WTC11 (cell line): ENCODE measurements around the gene WDR76. TPM values are rescaled to one million over a fixed set of nuclear protein-coding genes. Genes with fewer than 3 reads are reported as not detected.

Experiments
- AFF4 ChIP-seq: sonication (generic); formaldehyde crosslinking; IDR thresholded peaks from 2 replicates; pipeline ENCODE4 v1.8.1; 2023; ENCODE audit warnings: mild to moderate bottlenecking, missing genetic modification reagents, borderline replicate concordance
- EMX1 ChIP-seq: fragments of 250-450 bp; sonication (Bioruptor Pico); IDR thresholded peaks from 2 replicates; pipeline ENCODE4 v1.8.0; 2021; ENCODE audit warnings: mild to moderate bottlenecking
- ESRRA ChIP-seq: sonication (generic); formaldehyde crosslinking; IDR thresholded peaks from 2 replicates; pipeline ENCODE4 v1.8.1; 2022; ENCODE audit warnings: mild to moderate bottlenecking, missing genetic modification reagents, borderline replicate concordance
- FOXJ3 ChIP-seq: sonication (generic); formaldehyde crosslinking; IDR thresholded peaks from 2 replicates; pipeline ENCODE4 v1.9.0; 2021; ENCODE audit warnings: missing genetic modification reagents, mild to moderate bottlenecking, borderline replicate concordance
- FOXP1 ChIP-seq: sonication (generic); formaldehyde crosslinking; IDR thresholded peaks from 2 replicates; pipeline ENCODE4 v1.8.0; 2022; ENCODE audit warnings: missing genetic modification reagents, mild to moderate bottlenecking, moderate library complexity, borderline replicate concordance
- KAT7 ChIP-seq: sonication (generic); formaldehyde crosslinking; IDR thresholded peaks from 2 replicates; pipeline ENCODE4 v1.8.1; 2023; ENCODE audit warnings: missing genetic modification reagents, mild to moderate bottlenecking, borderline replicate concordance
- MXD4 ChIP-seq: fragments of 250-450 bp; sonication (Bioruptor Pico); IDR thresholded peaks from 2 replicates; pipeline ENCODE4 v1.8.0; 2021; ENCODE audit warnings: mild to moderate bottlenecking, moderate library complexity, borderline replicate concordance
- OVOL2 ChIP-seq: fragments of 250-450 bp; sonication (Bioruptor Pico); IDR thresholded peaks from 2 replicates; pipeline ENCODE4 v1.9.0; 2021; ENCODE audit warnings: mild to moderate bottlenecking, borderline replicate concordance
- SMAD3 ChIP-seq: sonication (generic); formaldehyde crosslinking; IDR thresholded peaks from 2 replicates; pipeline ENCODE4 v1.8.0; 2022; ENCODE audit warnings: missing genetic modification reagents, mild to moderate bottlenecking, borderline replicate concordance
- TCF7 ChIP-seq: sonication (generic); formaldehyde crosslinking; IDR thresholded peaks from 2 replicates; pipeline ENCODE4 v1.8.0; 2022; ENCODE audit warnings: mild to moderate bottlenecking, low read depth, missing genetic modification reagents, moderate library complexity
- TEAD4 ChIP-seq: sonication (generic); formaldehyde crosslinking; IDR thresholded peaks from 2 replicates; pipeline ENCODE4 v1.8.0; 2022; ENCODE audit warnings: mild to moderate bottlenecking, missing genetic modification reagents
- TP53 ChIP-seq: sonication (generic); formaldehyde crosslinking; IDR thresholded peaks from 2 replicates; pipeline ENCODE4 v1.8.1; 2023; ENCODE audit warnings: mild to moderate bottlenecking, missing genetic modification reagents
- ZBTB21 ChIP-seq: sonication (generic); formaldehyde crosslinking; IDR thresholded peaks from 2 replicates; pipeline ENCODE4 v1.8.1; 2023; ENCODE audit warnings: mild to moderate bottlenecking, missing genetic modification reagents, borderline replicate concordance
- ZNF423 ChIP-seq: fragments of 250-450 bp; sonication (Bioruptor Pico); IDR thresholded peaks from 2 replicates; pipeline ENCODE4 v2.1.2; 2022; ENCODE audit warnings: mild to moderate bottlenecking, moderate library complexity
- ZNF532 ChIP-seq: fragments of 250-450 bp; sonication (Bioruptor Pico); IDR thresholded peaks from 2 replicates; pipeline ENCODE4 v1.9.0; 2021; ENCODE audit warnings: mild to moderate bottlenecking, borderline replicate concordance
- total RNA-seq: library from RNA; stranded (reverse); gene quantifications from 3 replicates; pipeline ENCODE4 v1.2.3, GENCODE V29; 2021
- TF ChIP-seq, protein P1 (sequence below): sonication (generic); formaldehyde crosslinking; IDR thresholded peaks from 2 replicates; pipeline ENCODE4 v1.8.0; 2023; ENCODE audit warnings: missing genetic modification reagents, mild to moderate bottlenecking, borderline replicate concordance
- TF ChIP-seq, protein P2 (sequence below): sonication (generic); formaldehyde crosslinking; IDR thresholded peaks from 2 replicates; pipeline ENCODE4 v1.8.0; 2022; ENCODE audit warnings: missing genetic modification reagents
- TF ChIP-seq, protein P3 (sequence below): sonication (generic); formaldehyde crosslinking; IDR thresholded peaks from 2 replicates; pipeline ENCODE4 v1.8.1; 2023; ENCODE audit warnings: mild to moderate bottlenecking, missing genetic modification reagents

WDR76 gene
- total RNA-seq, 1 experiment from 2014 or later = 16.2 TPM

DNA sequence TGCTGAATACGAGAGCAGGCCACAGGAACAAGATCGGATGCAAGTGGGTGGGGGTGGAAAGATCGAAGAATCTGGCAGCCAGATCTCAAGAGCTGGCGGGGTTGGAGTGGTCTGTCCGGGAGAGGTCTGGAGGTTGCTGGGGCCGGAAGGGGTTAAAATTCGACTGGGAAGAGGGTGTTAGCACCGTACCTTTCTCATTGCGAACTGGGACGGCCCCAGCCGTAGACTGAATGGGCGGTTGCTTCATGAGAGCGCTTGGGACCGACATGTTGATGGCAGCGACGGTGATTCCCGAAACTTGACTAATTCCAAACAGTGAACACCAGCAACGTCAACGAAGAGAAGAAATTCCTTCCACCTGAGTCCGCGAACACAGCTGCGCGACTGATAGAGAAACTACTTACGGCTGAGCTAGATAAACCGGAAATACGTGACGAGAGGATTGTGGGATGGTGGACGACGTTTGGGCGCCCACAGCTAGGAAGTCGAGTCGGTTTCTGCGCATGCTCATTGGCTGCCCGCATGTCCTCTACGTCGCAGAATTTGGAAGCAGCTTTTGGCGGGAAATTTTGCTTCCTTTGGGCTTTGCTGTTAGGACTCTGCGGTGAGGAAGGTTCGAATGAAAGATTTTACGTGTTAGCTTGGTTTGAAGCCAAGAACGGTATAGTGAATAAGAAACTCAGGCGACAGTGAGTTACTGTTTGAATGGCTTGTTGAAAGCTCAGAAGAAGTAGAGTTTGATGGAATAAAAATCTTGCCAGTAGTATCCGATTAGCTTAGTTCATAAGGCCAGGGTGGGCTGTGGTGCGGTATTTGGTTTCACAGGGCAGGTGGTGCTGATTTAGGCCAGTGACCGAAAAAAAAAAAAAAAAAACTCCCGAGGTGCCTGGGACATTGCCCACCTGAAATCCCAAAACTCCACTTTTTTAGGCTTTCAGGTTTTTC is 2.2 kb upstream of the WDR76 start, which contains the start of gene MFAP1 (continued):
- TF ChIP-seq ZNF532 (CRISPR knock-in tag) = no peak
- TF ChIP-seq ESRRA (CRISPR knock-in tag) = 0 out of 2 replicates have a peak, but pooled peaks have one; percentile 58
- TF ChIP-seq AFF4 (CRISPR knock-in tag) = no peak
- peak; percentile 83 for TF ChIP-seq FOXP1 (CRISPR knock-in tag)
- TF ChIP-seq FOXJ3 (CRISPR knock-in tag) = peak; percentile 58; the same call in 1 of the 2 replicates
- TF ChIP-seq, protein P1, sequence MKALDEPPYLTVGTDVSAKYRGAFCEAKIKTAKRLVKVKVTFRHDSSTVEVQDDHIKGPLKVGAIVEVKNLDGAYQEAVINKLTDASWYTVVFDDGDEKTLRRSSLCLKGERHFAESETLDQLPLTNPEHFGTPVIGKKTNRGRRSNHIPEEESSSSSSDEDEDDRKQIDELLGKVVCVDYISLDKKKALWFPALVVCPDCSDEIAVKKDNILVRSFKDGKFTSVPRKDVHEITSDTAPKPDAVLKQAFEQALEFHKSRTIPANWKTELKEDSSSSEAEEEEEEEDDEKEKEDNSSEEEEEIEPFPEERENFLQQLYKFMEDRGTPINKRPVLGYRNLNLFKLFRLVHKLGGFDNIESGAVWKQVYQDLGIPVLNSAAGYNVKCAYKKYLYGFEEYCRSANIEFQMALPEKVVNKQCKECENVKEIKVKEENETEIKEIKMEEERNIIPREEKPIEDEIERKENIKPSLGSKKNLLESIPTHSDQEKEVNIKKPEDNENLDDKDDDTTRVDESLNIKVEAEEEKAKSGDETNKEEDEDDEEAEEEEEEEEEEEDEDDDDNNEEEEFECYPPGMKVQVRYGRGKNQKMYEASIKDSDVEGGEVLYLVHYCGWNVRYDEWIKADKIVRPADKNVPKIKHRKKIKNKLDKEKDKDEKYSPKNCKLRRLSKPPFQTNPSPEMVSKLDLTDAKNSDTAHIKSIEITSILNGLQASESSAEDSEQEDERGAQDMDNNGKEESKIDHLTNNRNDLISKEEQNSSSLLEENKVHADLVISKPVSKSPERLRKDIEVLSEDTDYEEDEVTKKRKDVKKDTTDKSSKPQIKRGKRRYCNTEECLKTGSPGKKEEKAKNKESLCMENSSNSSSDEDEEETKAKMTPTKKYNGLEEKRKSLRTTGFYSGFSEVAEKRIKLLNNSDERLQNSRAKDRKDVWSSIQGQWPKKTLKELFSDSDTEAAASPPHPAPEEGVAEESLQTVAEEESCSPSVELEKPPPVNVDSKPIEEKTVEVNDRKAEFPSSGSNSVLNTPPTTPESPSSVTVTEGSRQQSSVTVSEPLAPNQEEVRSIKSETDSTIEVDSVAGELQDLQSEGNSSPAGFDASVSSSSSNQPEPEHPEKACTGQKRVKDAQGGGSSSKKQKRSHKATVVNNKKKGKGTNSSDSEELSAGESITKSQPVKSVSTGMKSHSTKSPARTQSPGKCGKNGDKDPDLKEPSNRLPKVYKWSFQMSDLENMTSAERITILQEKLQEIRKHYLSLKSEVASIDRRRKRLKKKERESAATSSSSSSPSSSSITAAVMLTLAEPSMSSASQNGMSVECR (CRISPR knock-in tag) = no peak; the same call in 1 of the 2 replicates
- no peak for TF ChIP-seq EMX1
- TF ChIP-seq SMAD3 (CRISPR knock-in tag) = peak; percentile 92; the same call in 1 of the 2 replicates
- TF ChIP-seq ZNF423 (CRISPR knock-in tag) = no peak
- 0 out of 2 replicates have a peak, but pooled peaks have one; percentile 40 for TF ChIP-seq TEAD4 (CRISPR knock-in tag)
- no peak for TF ChIP-seq OVOL2 (CRISPR knock-in tag)
- TF ChIP-seq TCF7 (CRISPR knock-in tag) = no peak
- no peak for TF ChIP-seq MXD4 (CRISPR knock-in tag)
- 0 out of 2 replicates have a peak, but pooled peaks have one; percentile 63 for TF ChIP-seq TP53 (CRISPR knock-in tag)
- TF ChIP-seq, protein P2, sequence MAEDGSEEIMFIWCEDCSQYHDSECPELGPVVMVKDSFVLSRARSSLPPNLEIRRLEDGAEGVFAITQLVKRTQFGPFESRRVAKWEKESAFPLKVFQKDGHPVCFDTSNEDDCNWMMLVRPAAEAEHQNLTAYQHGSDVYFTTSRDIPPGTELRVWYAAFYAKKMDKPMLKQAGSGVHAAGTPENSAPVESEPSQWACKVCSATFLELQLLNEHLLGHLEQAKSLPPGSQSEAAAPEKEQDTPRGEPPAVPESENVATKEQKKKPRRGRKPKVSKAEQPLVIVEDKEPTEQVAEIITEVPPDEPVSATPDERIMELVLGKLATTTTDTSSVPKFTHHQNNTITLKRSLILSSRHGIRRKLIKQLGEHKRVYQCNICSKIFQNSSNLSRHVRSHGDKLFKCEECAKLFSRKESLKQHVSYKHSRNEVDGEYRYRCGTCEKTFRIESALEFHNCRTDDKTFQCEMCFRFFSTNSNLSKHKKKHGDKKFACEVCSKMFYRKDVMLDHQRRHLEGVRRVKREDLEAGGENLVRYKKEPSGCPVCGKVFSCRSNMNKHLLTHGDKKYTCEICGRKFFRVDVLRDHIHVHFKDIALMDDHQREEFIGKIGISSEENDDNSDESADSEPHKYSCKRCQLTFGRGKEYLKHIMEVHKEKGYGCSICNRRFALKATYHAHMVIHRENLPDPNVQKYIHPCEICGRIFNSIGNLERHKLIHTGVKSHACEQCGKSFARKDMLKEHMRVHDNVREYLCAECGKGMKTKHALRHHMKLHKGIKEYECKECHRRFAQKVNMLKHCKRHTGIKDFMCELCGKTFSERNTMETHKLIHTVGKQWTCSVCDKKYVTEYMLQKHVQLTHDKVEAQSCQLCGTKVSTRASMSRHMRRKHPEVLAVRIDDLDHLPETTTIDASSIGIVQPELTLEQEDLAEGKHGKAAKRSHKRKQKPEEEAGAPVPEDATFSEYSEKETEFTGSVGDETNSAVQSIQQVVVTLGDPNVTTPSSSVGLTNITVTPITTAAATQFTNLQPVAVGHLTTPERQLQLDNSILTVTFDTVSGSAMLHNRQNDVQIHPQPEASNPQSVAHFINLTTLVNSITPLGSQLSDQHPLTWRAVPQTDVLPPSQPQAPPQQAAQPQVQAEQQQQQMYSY = no peak
- no peak for TF ChIP-seq KAT7 (CRISPR knock-in tag)
- TF ChIP-seq ZBTB21 = peak; percentile 78; the same call in 1 of the 2 replicates
- TF ChIP-seq, protein P3, sequence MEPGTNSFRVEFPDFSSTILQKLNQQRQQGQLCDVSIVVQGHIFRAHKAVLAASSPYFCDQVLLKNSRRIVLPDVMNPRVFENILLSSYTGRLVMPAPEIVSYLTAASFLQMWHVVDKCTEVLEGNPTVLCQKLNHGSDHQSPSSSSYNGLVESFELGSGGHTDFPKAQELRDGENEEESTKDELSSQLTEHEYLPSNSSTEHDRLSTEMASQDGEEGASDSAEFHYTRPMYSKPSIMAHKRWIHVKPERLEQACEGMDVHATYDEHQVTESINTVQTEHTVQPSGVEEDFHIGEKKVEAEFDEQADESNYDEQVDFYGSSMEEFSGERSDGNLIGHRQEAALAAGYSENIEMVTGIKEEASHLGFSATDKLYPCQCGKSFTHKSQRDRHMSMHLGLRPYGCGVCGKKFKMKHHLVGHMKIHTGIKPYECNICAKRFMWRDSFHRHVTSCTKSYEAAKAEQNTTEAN (CRISPR knock-in tag) = no peak
